Adrenal gland (tissue), 12 donors: ENCODE results near the gene TDRD1. TPM values are rescaled to one million over a fixed set of nuclear protein-coding genes. Genes with fewer than 3 reads are reported as not detected.
"Not testable (repeated sequence)": the region's sequence is repeated elsewhere in the genome, so short reads cannot be mapped to it uniquely, and the experiment has no call there.

ENCODE experiments used
- DNase-seq, 7 donors: peaks; one replicate each; pipeline ENCODE4 v3.0.0-alpha.2; 2019 to 2020
- H3K27ac ChIP-seq, 5 donors: fragments of 200-600 bp; sonication (generic) in 4 of 5; 1 replicate in 3 of 5; 2 replicates in 2 of 5; pipeline versions ENCODE4 v1.5.1 to v1.8.0; 2016 to 2020; ENCODE audit warnings: mild to moderate bottlenecking in 1 of 5
- H3K27me3 ChIP-seq: fragments of 200-600 bp; 2 replicates; pipeline ENCODE4 v1.8.0; 2021
- H3K36me3 ChIP-seq, 2 donors: fragments of 200-600 bp; replicated peaks in 1 of 2; 1 replicate in 1 of 2; 2 replicates in 1 of 2; pipeline versions ENCODE4 v1.5.1 to v1.8.0; 2018 to 2022
- H3K4me1 ChIP-seq, 2 donors: fragments of 200-600 bp; replicated peaks in 1 of 2; 1 replicate in 1 of 2; 2 replicates in 1 of 2; pipeline versions ENCODE4 v1.5.1 to v1.8.0; 2018 to 2021
- H3K4me3 ChIP-seq, 4 donors: fragments of 200-600 bp; sonication (generic) in 3 of 4; one replicate each; pipeline ENCODE4 v1.5.1; 2016 to 2018
- H3K9me3 ChIP-seq, 3 donors: fragments of 200-600 bp; sonication (generic) in 1 of 3; replicated peaks in 1 of 3; 1 replicate in 2 of 3; 2 replicates in 1 of 3; pipeline versions ENCODE4 v1.5.1 to v1.8.0; 2016 to 2021
- CTCF ChIP-seq, 6 experiments: fragments of 450-650 bp in 4 of 6; fragments of 200-600 bp in 2 of 6; sonication (generic) in 1 of 6; IDR thresholded peaks; 1 replicate in 5 of 6; 2 replicates in 1 of 6; pipeline versions ENCODE4 v1.5.1 to v1.8.0; 2016 to 2021; ENCODE audit warnings: antibody characterized with exemption in 6 of 6, mild to moderate bottlenecking in 2 of 6, moderate library complexity in 1 of 6
- POLR2A ChIP-seq, 2 donors: fragments of 450-650 bp; IDR thresholded peaks; one replicate each; pipeline ENCODE4 v1.6.1; 2017; ENCODE audit warnings: antibody characterized with exemption in 2 of 2, mild to moderate bottlenecking in 2 of 2, moderate library complexity in 1 of 2
- WGBS, 4 donors: extraction: QIAGEN DNeasy Blood & Tissue Kit in 2 of 4; methylation state at CpG; one replicate each; pipeline versions ENCODE4 v1.1.5 to v1.1.7; 2013 to 2017; 5-methylcytosine and 5-hydroxymethylcytosine counted together
- intact Hi-C, 2 donors: fragments of 100-400 bp; cut with DNase I; formaldehyde crosslinking; loops; one replicate each; pipeline versions ENCODE4 v1.14.1 to v1.15.0; 2022 to 2023
- polyA plus RNA-seq, 3 donors: library from polyadenylated mRNA; stranded (reverse); fragments of 200-250 nt in 2 of 3; fragments of 350-450 nt in 1 of 3; fragmentation: Illumina TruSeq in 1 of 3; extraction: RNeasy Lipid Tissue Mini Kit (QIAGEN cat#74804) in 1 of 3; gene quantifications; one replicate each; pipeline ENCODE4 v1.2.3, GENCODE V29; 2013 to 2014
- total RNA-seq, 9 donors: library from RNA; depleted of rRNA in 4 of 9; stranded (reverse); fragments of >200 nt in 4 of 9; fragments of 120-200 nt in 1 of 9; fragmentation: NEBNext Ultra II Directional in 1 of 9; extraction: Animal tissue kit (Norgen Biotek cat#: 25700) in 1 of 9; gene quantifications; one replicate each; pipeline versions ENCODE4 v1.1.0 to v1.2.4, GENCODE V29; 2013 to 2023
- donor health status: healthy with polysubstance abuse.
- donor health status: Bipolar disorder and iron deficiency.
- donor health status: DM: yes; HTN: yes; CAD: no.
- donor health status: DM: no; HTN: no; CAD: no.
- donor health status: DM: no; HTN: no; CAD: no.
- donor health status: DM: yes; HTN: yes; CAD: no.

The TDRD1 gene
- total and polyA plus RNA-seq, 12 donors = 0.03 to 0.72 (median 0.22) TPM; not detected in 3

GRCh38 chr10:114142018-114142417 is 37.1 kb upstream of the TDRD1 start:
- Histone ChIP-seq H3K4me1 (no peaks in the 10 kb centered on the region), H3K27me3 (no peaks in the 10 kb centered on the region), H3K4me3 (no peak overlapping the region), H3K9me3 (no peaks in the 10 kb centered on the region), H3K36me3 (peaks cover 0 to 19% of the 10 kb centered on the region in 2 donors), H3K27ac (no peak overlapping the region)
- intact Hi-C loops = no loop called here
- TF ChIP-seq POLR2A (IDR thresholded peaks at IDR 0.05) (no peak), CTCF (IDR thresholded peaks at IDR 0.05) (no peak)
- DNase-seq = no peak
- WGBS, 4 donors = 60 to 71% (median 67%) methylated on average over 3 of the region's 3 CpGs

DNA sequence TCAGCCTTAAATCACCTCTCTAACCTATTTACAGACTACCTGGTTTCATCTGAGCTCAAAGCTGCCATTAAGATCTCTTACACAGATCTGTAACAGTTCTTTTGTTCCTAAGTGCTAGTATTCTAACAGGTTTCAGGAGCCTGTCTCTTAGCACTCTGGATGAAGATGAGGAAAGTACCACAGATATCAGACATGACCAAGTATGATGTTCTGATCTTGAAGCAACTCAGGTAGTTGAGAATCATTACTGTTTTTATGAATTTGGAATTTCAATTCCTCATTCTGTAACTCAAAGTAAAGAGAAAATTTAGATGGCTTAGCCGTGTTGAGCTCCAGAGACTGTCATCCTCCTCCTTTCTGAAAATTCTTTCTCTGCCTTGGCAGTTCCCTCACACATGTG is 36.0 kb upstream of the TDRD1 start:
- Histone ChIP-seq H3K4me3 (no peak overlapping the region), H3K9me3 (no peaks in the 10 kb centered on the region), H3K27me3 (no peaks in the 10 kb centered on the region), H3K36me3 (peaks cover 0 to 19% of the 10 kb centered on the region in 2 donors), H3K27ac (no peak overlapping the region), H3K4me1 (no peaks in the 10 kb centered on the region)
- intact Hi-C loops = no loop called here
- TF ChIP-seq CTCF (IDR thresholded peaks at IDR 0.05) = no peak
- no peak for TF ChIP-seq POLR2A (IDR thresholded peaks at IDR 0.05)
- DNase-seq = no peak
- WGBS, 4 donors = 92 to 100% (median 97%) methylated on average over 1 of the region's 1 CpG

GRCh38 chr10:114149476-114149875 is 29.7 kb upstream of the TDRD1 start:
- H3K4me1 ChIP-seq, H3K9me3 ChIP-seq, DNase-seq, H3K4me3 ChIP-seq, intact Hi-C loops, H3K27me3 ChIP-seq, H3K27ac ChIP-seq: not testable (repeated sequence)
- 75 to 91% (median 86%) methylated on average over 3 of the region's 3 CpGs for WGBS, 4 donors
- H3K36me3 ChIP-seq = peaks cover 0 to 30% of the 10 kb centered on the region in 2 donors

DNA sequence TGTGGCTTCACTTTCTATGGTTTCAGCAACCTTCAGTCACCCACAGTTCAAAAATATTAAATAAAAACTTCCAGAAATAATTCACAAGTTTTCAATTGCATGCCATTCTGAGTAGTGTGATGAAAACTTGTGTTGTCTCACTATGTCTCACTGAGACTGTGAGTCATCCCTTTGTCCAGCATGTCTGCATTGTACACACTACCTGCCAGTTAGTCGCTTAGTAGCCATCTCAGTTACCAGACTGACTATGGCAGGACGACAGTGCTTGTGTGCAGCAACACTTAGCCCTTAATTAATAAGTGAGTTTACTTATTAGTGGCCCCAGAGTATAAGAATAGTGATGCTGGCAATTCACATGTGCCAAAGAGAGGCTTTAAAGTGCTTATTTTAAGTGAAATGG is 27.7 kb upstream of the TDRD1 start:
- H3K27me3 ChIP-seq = no peaks in the 10 kb centered on the region
- intact Hi-C loops = no loop called here
- no peaks in the 10 kb centered on the region for H3K4me1 ChIP-seq
- peaks cover 0 to 38% of the 10 kb centered on the region in 2 donors for H3K36me3 ChIP-seq
- H3K27ac ChIP-seq = no peak overlapping the region
- no peaks in the 10 kb centered on the region for H3K9me3 ChIP-seq
- H3K4me3 ChIP-seq = no peak overlapping the region
- no peak for DNase-seq
- 85 to 96% (median 96%) methylated on average over 2 of the region's 2 CpGs for WGBS, 4 donors
- TF ChIP-seq POLR2A (IDR thresholded peaks at IDR 0.05) (no peak), CTCF (IDR thresholded peaks at IDR 0.05) (no peak)

DNA sequence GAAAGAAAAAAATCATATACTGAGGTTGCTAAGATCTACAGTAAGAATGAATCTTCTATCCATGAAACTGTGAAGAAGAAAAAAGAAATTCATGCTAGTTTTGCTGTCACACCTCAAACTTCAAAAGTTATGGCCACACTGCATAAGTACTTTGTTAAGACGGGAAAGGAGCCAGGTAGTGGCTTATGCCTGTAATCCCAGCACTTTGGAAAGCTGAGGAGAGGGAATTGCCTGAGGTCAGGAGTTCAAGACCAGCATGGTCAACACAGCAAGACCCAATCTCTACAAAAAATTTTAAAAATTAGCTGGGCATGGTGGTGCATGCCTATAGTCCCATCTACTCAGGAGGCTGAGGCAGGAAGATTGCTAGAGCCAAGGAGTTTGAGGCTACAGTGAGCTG is 27.3 kb upstream of the TDRD1 start:
- WGBS, 4 donors = 92 to 100% (median 95%) methylated on average over 1 of the region's 1 CpG
- Histone ChIP-seq H3K27ac (no peak overlapping the region), H3K27me3 (no peaks in the 10 kb centered on the region), H3K4me1 (no peaks in the 10 kb centered on the region), H3K4me3 (no peak overlapping the region), H3K36me3 (peaks cover 0 to 41% of the 10 kb centered on the region in 2 donors), H3K9me3 (no peaks in the 10 kb centered on the region)
- intact Hi-C loops = no loop called here
- TF ChIP-seq CTCF (IDR thresholded peaks at IDR 0.05) (no peak), POLR2A (IDR thresholded peaks at IDR 0.05) (no peak)
- no peak for DNase-seq
